BE2C (cell line): Measurements from ENCODE around the gene CAMK1D.

Source experiments
- DNase-seq: peaks from one replicate; pipeline ENCODE4 v3.0.0-alpha.2; 2020
- H3K27me3 ChIP-seq: fragments of 250-450 bp; sonication (Bioruptor Pico); 2 replicates; pipeline ENCODE4 v1.5.1; 2020; ENCODE audit warnings: mild to moderate bottlenecking
- H3K36me3 ChIP-seq: fragments of 250-450 bp; sonication (Bioruptor Pico); 2 replicates; pipeline ENCODE4 v1.5.1; 2020; ENCODE audit warnings: mild to moderate bottlenecking
- H3K4me1 ChIP-seq: fragments of 250-450 bp; sonication (Bioruptor Pico); 2 replicates; pipeline ENCODE4 v1.5.1; 2020
- H3K4me3 ChIP-seq: 2 replicates; pipeline ENCODE4 v1.5.1; 2011; ENCODE audit warnings: low read depth, low read length
- H3K9me3 ChIP-seq: fragments of 250-450 bp; sonication (Bioruptor Pico); 2 replicates; pipeline ENCODE4 v1.5.1; 2020
- CTCF ChIP-seq: IDR thresholded peaks from 2 replicates; pipeline ENCODE4 v1.5.1; 2012; ENCODE audit warnings: mild to moderate bottlenecking, low read depth, low read length

The CAMK1D gene

GRCh38 chr10:12387561-12388210, 38.3 kb downstream of the CAMK1D start:
- TF ChIP-seq CTCF = no peak
- no peak for DNase-seq
- Histone ChIP-seq H3K4me3 (no peak overlapping the region), H3K9me3 (no peaks in the 10 kb centered on the region), H3K36me3 (no peaks in the 10 kb centered on the region), H3K27me3 (no peaks in the 10 kb centered on the region), H3K4me1 (no peaks in the 10 kb centered on the region)

GRCh38 chr10:12388671-12389070, 39.3 kb downstream of the CAMK1D start:
- no peak for TF ChIP-seq CTCF
- H3K27me3 ChIP-seq = no peaks in the 10 kb centered on the region
- no peaks in the 10 kb centered on the region for H3K4me1 ChIP-seq
- no peak for DNase-seq
- no peaks in the 10 kb centered on the region for H3K36me3 ChIP-seq
- no peak overlapping the region for H3K4me3 ChIP-seq
- H3K9me3 ChIP-seq = no peaks in the 10 kb centered on the region

GRCh38 chr10:12389154-12389734, 39.9 kb downstream of the CAMK1D start:
- no peaks in the 10 kb centered on the region for H3K27me3 ChIP-seq
- no peak for DNase-seq
- H3K4me1 ChIP-seq = no peaks in the 10 kb centered on the region
- no peaks in the 10 kb centered on the region for H3K36me3 ChIP-seq
- TF ChIP-seq CTCF = no peak
- H3K4me3 ChIP-seq = no peak overlapping the region
- H3K9me3 ChIP-seq = no peaks in the 10 kb centered on the region

- Histone ChIP-seq H3K27me3 (no peaks in the 10 kb centered on the region), H3K4me1 (no peaks in the 10 kb centered on the region), H3K4me3 (no peak overlapping the region), H3K9me3 (no peaks in the 10 kb centered on the region), H3K36me3 (no peaks in the 10 kb centered on the region)
- no peak for DNase-seq
- TF ChIP-seq CTCF = no peak
These were observed 41.4 kb downstream of the CAMK1D start for GRCh38 chr10:12390733-12391132.

- Histone ChIP-seq H3K4me1 (no peaks in the 10 kb centered on the region), H3K9me3 (no peaks in the 10 kb centered on the region), H3K27me3 (no peaks in the 10 kb centered on the region), H3K36me3 (no peaks in the 10 kb centered on the region), H3K4me3 (no peak overlapping the region)
- no peak for DNase-seq
- no peak for TF ChIP-seq CTCF
These were observed 41.9 kb downstream of the CAMK1D start for GRCh38 chr10:12391206-12391605.

DNA sequence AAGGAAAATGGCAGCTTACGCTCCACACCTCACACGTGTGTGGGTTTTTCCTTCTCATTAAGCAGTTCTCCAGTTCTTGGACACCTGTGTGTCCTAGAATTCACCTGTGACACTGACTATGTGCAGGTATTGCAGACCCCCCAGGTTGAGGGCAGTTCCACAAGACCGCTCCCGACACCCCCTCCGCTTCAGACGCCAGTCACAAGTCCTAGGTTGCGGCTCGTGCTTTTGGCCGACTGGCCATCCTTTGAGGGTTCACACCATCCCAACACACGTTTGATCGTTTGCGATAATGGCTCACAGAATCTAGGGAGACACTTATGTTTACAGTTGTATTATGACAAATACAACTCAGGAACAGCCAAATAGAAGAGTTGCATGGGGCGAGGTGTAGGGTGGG, 44.5 kb downstream of the CAMK1D start:
- H3K4me3 ChIP-seq = no peak overlapping the region
- no peak for DNase-seq
- no peak for TF ChIP-seq CTCF
- no peaks in the 10 kb centered on the region for H3K27me3 ChIP-seq
- no peaks in the 10 kb centered on the region for H3K9me3 ChIP-seq
- no peaks in the 10 kb centered on the region for H3K4me1 ChIP-seq
- H3K36me3 ChIP-seq = no peaks in the 10 kb centered on the region
